ENCODE measurements around the gene RPP30. TPM values are rescaled to one million over a fixed set of nuclear protein-coding genes. Genes with fewer than 3 reads are reported as not detected.

Gene RPP30
- total RNA-seq, 1 experiment from 2014 or later, result 74.5 TPM

DNA sequence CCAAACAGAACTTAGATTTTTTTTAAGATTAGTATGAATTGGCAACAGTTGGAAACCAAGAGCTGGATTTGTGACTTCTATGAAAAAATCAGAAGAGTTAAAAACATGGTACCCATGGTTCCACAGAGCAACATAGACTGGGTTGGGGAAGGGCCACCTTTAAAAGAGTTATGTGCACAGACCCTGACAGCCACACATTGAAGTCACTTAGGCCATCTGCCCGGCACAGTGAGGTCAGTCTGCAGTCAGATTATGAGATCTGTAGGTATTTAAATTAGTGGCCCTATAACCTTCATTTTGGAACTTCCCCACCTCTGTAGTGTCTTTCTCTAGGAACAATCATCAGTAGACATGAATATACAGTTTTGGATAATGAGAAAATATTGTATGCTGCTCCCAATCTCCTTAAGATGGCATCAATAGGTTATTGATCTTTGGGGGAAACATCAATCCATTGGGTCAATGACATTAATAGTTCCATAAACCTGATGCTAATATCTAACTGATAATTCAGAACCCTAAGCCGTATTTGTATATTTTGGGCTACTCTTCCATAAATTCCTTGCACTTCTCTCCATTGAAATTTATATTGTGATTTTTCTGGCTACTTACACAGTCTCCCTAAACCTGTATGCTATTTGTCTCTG is 42.1 kb downstream of the RPP30 start:
- POLR2A ChIA-PET (ENCODE audit: low non-redundant PET), result no interaction called here
- no peaks in the 10 kb centered on the region for H3K36me3 ChIP-seq (ENCODE audit: insufficient read depth, low read length, poor library complexity, severe bottlenecking)
- no peak overlapping the region for H3K27ac ChIP-seq (ENCODE audit: low read depth, low read length, poor library complexity, severe bottlenecking)
- H3K4me1 ChIP-seq (ENCODE audit: insufficient read depth, low read length, poor library complexity, severe bottlenecking), result no peaks in the 10 kb centered on the region
- intact Hi-C loops (cut with micrococcal nuclease; ENCODE audit: unreplicated experiment), result loop anchor here (10.0 kb wide), 1 partner anchor 1001 kb away; no protein-coding TSS in a partner anchor
- CTCF ChIA-PET, result no interaction called here
- no peak overlapping the region for H3K4me3 ChIP-seq (ENCODE audit: low read depth, low read length, poor library complexity, severe bottlenecking)
- no peaks in the 10 kb centered on the region for H3K9me3 ChIP-seq (ENCODE audit: low read depth, low read length, poor library complexity, severe bottlenecking)
- no peaks in the 10 kb centered on the region for H3K27me3 ChIP-seq (replicated peaks; ENCODE audit: insufficient read depth, low read depth, low read length, poor library complexity)
- TF ChIP-seq EZH2 (IDR thresholded peaks at IDR 0.05; ENCODE audit: borderline replicate concordance, low read depth, low read length, poor library complexity, severe bottlenecking), result no peak
- TF ChIP-seq, protein P1, sequence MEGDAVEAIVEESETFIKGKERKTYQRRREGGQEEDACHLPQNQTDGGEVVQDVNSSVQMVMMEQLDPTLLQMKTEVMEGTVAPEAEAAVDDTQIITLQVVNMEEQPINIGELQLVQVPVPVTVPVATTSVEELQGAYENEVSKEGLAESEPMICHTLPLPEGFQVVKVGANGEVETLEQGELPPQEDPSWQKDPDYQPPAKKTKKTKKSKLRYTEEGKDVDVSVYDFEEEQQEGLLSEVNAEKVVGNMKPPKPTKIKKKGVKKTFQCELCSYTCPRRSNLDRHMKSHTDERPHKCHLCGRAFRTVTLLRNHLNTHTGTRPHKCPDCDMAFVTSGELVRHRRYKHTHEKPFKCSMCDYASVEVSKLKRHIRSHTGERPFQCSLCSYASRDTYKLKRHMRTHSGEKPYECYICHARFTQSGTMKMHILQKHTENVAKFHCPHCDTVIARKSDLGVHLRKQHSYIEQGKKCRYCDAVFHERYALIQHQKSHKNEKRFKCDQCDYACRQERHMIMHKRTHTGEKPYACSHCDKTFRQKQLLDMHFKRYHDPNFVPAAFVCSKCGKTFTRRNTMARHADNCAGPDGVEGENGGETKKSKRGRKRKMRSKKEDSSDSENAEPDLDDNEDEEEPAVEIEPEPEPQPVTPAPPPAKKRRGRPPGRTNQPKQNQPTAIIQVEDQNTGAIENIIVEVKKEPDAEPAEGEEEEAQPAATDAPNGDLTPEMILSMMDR (conservative IDR thresholded peaks at IDR 0.05; ENCODE audit: low read depth, low read length), result no peak
- DNase-seq (ENCODE audit: low spot score), result no peak
- BruUV-seq (replicated peaks), result no TSS peak

DNA sequence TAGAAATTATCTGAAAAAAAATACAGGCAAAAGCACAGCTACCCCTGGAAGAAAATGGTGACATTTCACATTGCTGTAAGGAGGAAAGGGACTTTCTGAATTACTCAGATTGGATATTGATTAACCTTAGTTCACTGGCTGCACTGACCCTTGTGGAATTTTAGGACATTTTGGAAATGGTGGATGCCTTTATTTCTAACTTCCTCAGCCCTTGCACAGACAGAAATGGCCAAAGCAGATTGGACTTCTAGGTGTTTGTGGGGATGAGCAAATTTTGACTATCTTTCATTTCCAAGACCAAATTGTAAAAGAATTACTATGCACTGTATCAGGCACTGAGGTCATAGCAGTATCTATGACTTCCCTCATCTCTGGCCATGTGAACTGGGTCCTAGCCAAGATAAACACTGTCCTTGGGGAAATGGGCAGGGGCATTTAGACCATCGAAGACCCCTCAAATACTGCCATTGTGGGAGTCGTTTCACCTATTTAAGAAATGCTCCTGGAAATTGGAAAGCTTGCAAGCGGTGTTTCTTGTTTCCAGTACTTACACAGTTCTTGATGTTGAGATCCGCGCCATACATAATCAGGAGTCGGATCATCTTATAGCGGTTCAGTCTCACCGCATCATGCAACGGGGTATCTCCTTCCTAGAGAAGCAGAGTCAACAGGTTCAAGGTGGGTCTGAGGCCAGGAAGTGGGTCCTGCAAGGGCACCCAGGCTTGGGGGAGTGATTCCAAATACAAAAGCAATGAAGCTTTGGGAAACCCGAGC is 43.4 kb downstream of the RPP30 start:
- Histone ChIP-seq H3K4me3 (ENCODE audit: low read depth, low read length, poor library complexity, severe bottlenecking) (no peak overlapping the region), H3K4me1 (ENCODE audit: insufficient read depth, low read length, poor library complexity, severe bottlenecking) (no peaks in the 10 kb centered on the region), H3K9me3 (ENCODE audit: low read depth, low read length, poor library complexity, severe bottlenecking) (no peaks in the 10 kb centered on the region), H3K27ac (ENCODE audit: low read depth, low read length, poor library complexity, severe bottlenecking) (no peak overlapping the region), H3K36me3 (ENCODE audit: insufficient read depth, low read length, poor library complexity, severe bottlenecking) (no peaks in the 10 kb centered on the region), H3K27me3 (replicated peaks; ENCODE audit: insufficient read depth, low read depth, low read length, poor library complexity) (no peaks in the 10 kb centered on the region)
- POLR2A ChIA-PET (ENCODE audit: low non-redundant PET), result no interaction called here
- intact Hi-C loops (cut with micrococcal nuclease; ENCODE audit: unreplicated experiment), result loop anchor here (10.0 kb wide), 1 partner anchor 1000 kb away; no protein-coding TSS in a partner anchor
- TF ChIP-seq, protein P1 (conservative IDR thresholded peaks at IDR 0.05; ENCODE audit: low read depth, low read length), result no peak
- no peak for TF ChIP-seq EZH2 (IDR thresholded peaks at IDR 0.05; ENCODE audit: borderline replicate concordance, low read depth, low read length, poor library complexity, severe bottlenecking)
- BruUV-seq (replicated peaks), result no TSS peak
- CTCF ChIA-PET, result interaction anchor here (0.6 to 0.7 kb wide), 2 partner anchors 79 to 383 kb away, joined by 3 to 4 read pairs; no protein-coding TSS in a partner anchor
- DNase-seq (ENCODE audit: low spot score), result no peak

DNA sequence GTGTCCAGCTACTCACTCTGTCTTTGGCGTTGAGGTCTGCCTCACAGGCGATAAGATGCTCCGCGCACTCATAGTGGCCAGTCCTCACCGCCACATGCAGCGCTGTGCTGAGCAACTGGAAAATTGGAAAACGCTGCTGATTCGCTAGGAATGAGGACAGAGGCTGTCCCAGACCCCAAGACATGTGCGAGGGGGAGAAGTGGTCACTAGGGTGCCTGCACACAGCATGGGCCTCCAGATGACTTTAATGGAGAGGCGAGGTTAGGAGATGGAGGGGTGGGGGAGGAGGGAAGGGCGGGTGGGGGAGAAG is 43.9 kb downstream of the RPP30 start:
- Histone ChIP-seq H3K36me3 (ENCODE audit: insufficient read depth, low read length, poor library complexity, severe bottlenecking) (no peaks in the 10 kb centered on the region), H3K4me1 (ENCODE audit: insufficient read depth, low read length, poor library complexity, severe bottlenecking) (no peaks in the 10 kb centered on the region), H3K27ac (ENCODE audit: low read depth, low read length, poor library complexity, severe bottlenecking) (no peak overlapping the region), H3K4me3 (ENCODE audit: low read depth, low read length, poor library complexity, severe bottlenecking) (no peak overlapping the region), H3K27me3 (replicated peaks; ENCODE audit: insufficient read depth, low read depth, low read length, poor library complexity) (no peaks in the 10 kb centered on the region), H3K9me3 (ENCODE audit: low read depth, low read length, poor library complexity, severe bottlenecking) (no peaks in the 10 kb centered on the region)
- no peak for TF ChIP-seq EZH2 (IDR thresholded peaks at IDR 0.05; ENCODE audit: borderline replicate concordance, low read depth, low read length, poor library complexity, severe bottlenecking)
- TF ChIP-seq, protein P1 (conservative IDR thresholded peaks at IDR 0.05; ENCODE audit: low read depth, low read length), result no peak
- ChIA-PET CTCF (interaction anchor here (0.6 kb wide), 1 partner anchor 383 kb away, joined by 3 read pairs; no protein-coding TSS in a partner anchor), POLR2A (ENCODE audit: low non-redundant PET) (no interaction called here)
- no peak for DNase-seq (ENCODE audit: low spot score)
- intact Hi-C loops (cut with micrococcal nuclease; ENCODE audit: unreplicated experiment), result loop anchor here (10.0 kb wide), 1 partner anchor 999 kb away; no protein-coding TSS in a partner anchor
- no TSS peak for BruUV-seq (replicated peaks)

Measured in A673 (cell line).